Kidney (tissue), 14 donors: ENCODE data around the gene PPFIBP2. TPM values are rescaled to one million over a fixed set of nuclear protein-coding genes. Genes with fewer than 3 reads are reported as not detected.

Experiments used
- DNase-seq, 5 donors: peaks; one replicate each; pipeline ENCODE4 v3.0.0-alpha.2; 2013 to 2020
- FAIRE-seq: peaks from 2 replicates; lab custom pipeline; 2012; peaks lifted over from hg19 to GRCh38; lab: Jason Lieb, UNC
- H3K27ac ChIP-seq, 2 donors: one replicate each; pipeline ENCODE4 v1.7.0; 2013; ENCODE audit warnings: low read depth in 2 of 2, low read length in 2 of 2, inconsistent platforms in 1 of 2
- H3K27me3 ChIP-seq: one replicate; pipeline ENCODE4 v1.7.1; 2013; ENCODE audit warnings: low read length, inconsistent platforms; ENCODE audit not compliant: control insufficient read depth, insufficient read depth
- H3K36me3 ChIP-seq, 3 donors: one replicate each; pipeline versions ENCODE4 v1.7.0 to v1.7.1; 2013; ENCODE audit warnings: low read length in 3 of 3, control low read depth in 1 of 3, inconsistent platforms in 1 of 3; ENCODE audit not compliant: insufficient read depth in 3 of 3, control insufficient read depth in 2 of 3
- H3K4me1 ChIP-seq, 3 donors: one replicate each; pipeline versions ENCODE4 v1.7.0 to v1.7.1; 2013; ENCODE audit warnings: low read length in 3 of 3, inconsistent platforms in 1 of 3, low read depth in 1 of 3; ENCODE audit not compliant: control insufficient read depth in 2 of 3, insufficient read depth in 2 of 3
- H3K4me3 ChIP-seq, 3 donors: one replicate each; pipeline versions ENCODE4 v1.7.0 to v1.8.1; 2013; ENCODE audit warnings: low read length in 3 of 3, control low read depth in 1 of 3, inconsistent platforms in 1 of 3
- H3K9ac ChIP-seq, 3 donors: one replicate each; pipeline versions ENCODE4 v1.7.0 to v1.7.1; 2013; ENCODE audit warnings: low read length in 3 of 3, control low read depth in 1 of 3, inconsistent platforms in 1 of 3
- H3K9me3 ChIP-seq, 3 donors: one replicate each; pipeline versions ENCODE4 v1.7.0 to v1.7.1; 2013; ENCODE audit warnings: low read length in 3 of 3, control low read depth in 1 of 3, inconsistent platforms in 1 of 3; ENCODE audit not compliant: control insufficient read depth in 2 of 3, insufficient read depth in 1 of 3
- CTCF ChIP-seq: IDR thresholded peaks from 3 replicates; pipeline ENCODE4 v1.5.1; 2012; ENCODE audit warnings: mild to moderate bottlenecking, moderate library complexity, borderline replicate concordance; ENCODE audit not compliant: insufficient read depth; ENCODE audit errors: extremely low read depth
- intact Hi-C: fragments of 100-400 bp; cut with DNase I; formaldehyde crosslinking; loops from one replicate; pipeline ENCODE4 v1.11.1; 2022
- polyA plus RNA-seq: library from polyadenylated mRNA; stranded (reverse); fragments of 350-450 nt; fragmentation: Illumina TruSeq; extraction: RNeasy Lipid Tissue Mini Kit (QIAGEN cat#74804); gene quantifications from one replicate; pipeline ENCODE4 v1.2.3, GENCODE V29; 2014; ENCODE audit warnings: low read depth, low replicate concordance; ENCODE audit not compliant: insufficient read depth
- total RNA-seq: library from RNA; stranded (reverse); fragmentation: NEBNext Ultra II Directional; extraction: Animal tissue kit (Norgen Biotek cat#: 25700); gene quantifications from one replicate; pipeline ENCODE4 v1.2.1, GENCODE V29; 2021
- donor health status: control.
- donor health status: control.
- donor health status: control.
- donor health status: control.
- donor health status: control.
- donor health status: DM: yes; HTN: yes; CAD: no.
- donor health status: Normal renal cell carcinoma (clear cell type).

PPFIBP2 gene
- total and polyA plus RNA-seq, 2 donors from 2014 or later = 31.6 to 44.4 TPM

GRCh38 chr11:7548659-7549274, 35.0 kb downstream of the PPFIBP2 start:
- Histone ChIP-seq H3K27ac (no peak overlapping the region), H3K9me3 (no peaks in the 10 kb centered on the region), H3K4me1 (no peaks in the 10 kb centered on the region), H3K9ac (no peak overlapping the region), H3K36me3 (peaks cover 0 to 4% (median 0%) of the 10 kb centered on the region in 3 donors), H3K4me3 (no peak overlapping the region), H3K27me3 (no peaks in the 10 kb centered on the region)
- no peak for DNase-seq
- intact Hi-C loops = no loop called here
- no peak for FAIRE-seq
- TF ChIP-seq CTCF = peak; percentile 48

GRCh38 chr11:7549681-7550080, 35.9 kb downstream of the PPFIBP2 start:
- Histone ChIP-seq H3K9me3 (no peaks in the 10 kb centered on the region), H3K4me3 (no peak overlapping the region), H3K9ac (no peak overlapping the region), H3K27me3 (no peaks in the 10 kb centered on the region), H3K27ac (no peak overlapping the region), H3K4me1 (no peaks in the 10 kb centered on the region), H3K36me3 (peaks cover 0 to 4% (median 0%) of the 10 kb centered on the region in 3 donors)
- intact Hi-C loops = no loop called here
- FAIRE-seq (no peak), DNase-seq (no peak)
- TF ChIP-seq CTCF = no peak

GRCh38 chr11:7551571-7551970, 37.8 kb downstream of the PPFIBP2 start:
- Histone ChIP-seq H3K36me3 (peaks cover 0 to 4% (median 0%) of the 10 kb centered on the region in 3 donors), H3K4me1 (peaks cover 0 to 6% (median 0%) of the 10 kb centered on the region in 3 donors), H3K27ac (no peak overlapping the region), H3K9me3 (no peaks in the 10 kb centered on the region), H3K27me3 (no peaks in the 10 kb centered on the region), H3K4me3 (no peak overlapping the region), H3K9ac (no peak overlapping the region)
- DNase-seq (no peak), FAIRE-seq (no peak)
- intact Hi-C loops = no loop called here
- TF ChIP-seq CTCF = no peak
